ENCODE results near the gene PADI3.
A peak's percentile ranks its signal among the peaks of the same experiment; 100 is the strongest.
"Not testable (repeated sequence)": the region's sequence is repeated elsewhere in the genome, so short reads cannot be mapped to it uniquely, and the experiment has no call there.

Gene PADI3

DNA sequence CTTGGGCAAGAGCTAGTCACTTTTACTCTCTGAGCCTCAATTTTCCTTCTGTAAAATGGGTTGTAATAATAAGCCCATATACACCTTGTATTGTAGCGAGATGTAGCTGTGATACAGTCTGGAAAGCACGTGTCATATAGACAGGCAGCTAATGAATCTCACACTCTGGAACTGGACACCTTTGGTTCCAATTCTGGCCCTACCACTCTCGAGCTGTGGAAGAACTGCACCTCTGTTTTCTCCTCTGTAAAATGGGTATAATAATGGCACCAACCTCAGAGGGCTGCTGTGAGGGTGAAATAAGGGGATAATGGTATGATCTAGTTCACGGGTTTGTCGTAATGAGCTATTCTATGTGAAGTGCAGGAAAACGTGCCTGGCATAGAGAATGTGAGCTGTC lies 58.4 kb downstream of the PADI3 start:
- DNase-seq, result no peak

- DNase-seq, result no peak
Observed at GRCh38 chr1:17307946-17308345, 59.0 kb downstream of the PADI3 start, which contains the start of gene PADI4. PADI4 (plus strand) TSS chr1:17308197; CDS start chr1:17308223, 26 bp downstream.

DNA sequence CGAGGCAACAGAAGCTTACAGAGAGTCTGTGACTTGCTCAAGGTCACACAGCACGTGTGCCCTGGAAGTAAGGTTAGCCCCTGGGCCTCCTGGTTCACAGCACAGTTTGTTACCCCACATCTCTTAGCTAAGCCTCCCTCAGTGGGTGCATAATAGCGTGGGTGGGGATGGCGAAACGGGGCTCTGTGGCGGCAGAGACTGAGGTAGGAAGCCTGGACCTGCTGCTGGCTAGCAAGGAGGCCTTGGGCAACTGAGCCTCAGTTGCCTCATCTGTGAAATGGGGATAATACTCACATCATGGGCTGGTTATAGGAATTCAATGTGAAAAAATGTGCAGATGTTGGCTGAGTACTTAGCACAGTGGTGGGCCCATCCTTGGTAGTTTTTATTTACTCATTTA lies 59.7 kb downstream of the PADI3 start:
- no peak for DNase-seq

DNA sequence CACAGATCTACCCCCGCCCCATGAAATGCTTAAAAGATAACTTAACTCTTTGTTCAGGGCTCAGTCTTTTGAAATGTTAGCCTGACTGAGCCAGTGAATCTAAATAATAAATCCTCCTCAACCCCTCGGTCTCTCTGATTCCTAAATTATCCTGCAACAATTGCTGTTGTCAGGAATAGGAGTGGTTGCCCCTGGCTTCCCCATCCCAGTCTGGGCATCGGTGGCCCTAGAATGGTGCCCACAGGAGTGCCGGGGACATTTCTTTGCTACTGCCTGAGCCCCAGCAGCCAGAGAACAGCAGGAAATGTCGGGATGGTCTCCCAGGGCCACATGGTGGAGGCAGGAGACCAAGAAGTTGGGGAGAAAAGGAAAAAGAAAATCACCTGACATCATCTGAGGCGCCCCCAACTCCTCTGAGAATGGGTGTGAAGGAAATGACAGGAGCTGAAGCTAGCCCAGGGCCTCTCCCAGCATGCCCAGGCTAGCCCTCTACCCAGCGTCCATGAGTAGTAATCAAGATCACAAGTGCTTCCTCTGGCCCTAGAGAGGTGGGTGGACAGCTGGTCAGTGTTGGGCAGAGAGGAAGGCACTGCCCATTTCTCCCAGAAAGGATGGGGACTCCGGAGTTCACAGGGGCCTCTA lies 60.6 kb downstream of the PADI3 start:
- no peak for DNase-seq

DNA sequence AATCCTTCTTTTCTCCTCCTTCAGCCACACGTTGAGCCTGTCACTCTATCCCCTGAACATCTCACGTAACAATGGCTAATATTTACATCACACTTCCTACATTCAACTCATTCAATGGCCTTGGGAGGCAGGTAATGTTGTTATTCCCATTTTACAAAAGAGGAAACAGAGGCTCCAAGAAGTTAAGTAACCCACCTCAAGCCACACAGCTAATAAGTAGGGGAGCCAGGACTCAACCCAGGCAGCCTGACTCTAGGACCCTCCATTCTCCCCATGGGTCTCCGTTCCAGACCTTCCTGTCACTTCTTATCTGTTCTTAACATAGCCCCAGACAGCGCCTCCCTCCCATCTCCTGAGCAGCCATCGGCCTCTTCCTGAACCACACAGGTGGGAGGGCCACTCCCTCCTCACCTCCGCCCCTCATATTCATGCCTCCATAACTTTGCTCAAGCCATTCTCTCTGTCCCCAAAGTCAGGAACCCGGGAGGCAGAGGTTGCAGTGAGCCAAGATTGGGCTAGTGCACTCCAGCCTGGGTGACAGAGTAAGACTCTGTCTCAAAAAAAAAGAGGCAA lies 61.3 kb downstream of the PADI3 start:
- DNase-seq, result no peak

GRCh38 chr1:17313530-17314309 lies 64.8 kb downstream of the PADI3 start:
- no peak for DNase-seq

- DNase-seq, result peak; percentile 36 to 74
Observed at GRCh38 chr1:17314491-17314971, 65.6 kb downstream of the PADI3 start.

- DNase-seq, result no peak
Observed at GRCh38 chr1:17315542-17316130, 66.7 kb downstream of the PADI3 start.

GRCh38 chr1:17316704-17317103 lies 67.8 kb downstream of the PADI3 start:
- DNase-seq, result no peak

DNA sequence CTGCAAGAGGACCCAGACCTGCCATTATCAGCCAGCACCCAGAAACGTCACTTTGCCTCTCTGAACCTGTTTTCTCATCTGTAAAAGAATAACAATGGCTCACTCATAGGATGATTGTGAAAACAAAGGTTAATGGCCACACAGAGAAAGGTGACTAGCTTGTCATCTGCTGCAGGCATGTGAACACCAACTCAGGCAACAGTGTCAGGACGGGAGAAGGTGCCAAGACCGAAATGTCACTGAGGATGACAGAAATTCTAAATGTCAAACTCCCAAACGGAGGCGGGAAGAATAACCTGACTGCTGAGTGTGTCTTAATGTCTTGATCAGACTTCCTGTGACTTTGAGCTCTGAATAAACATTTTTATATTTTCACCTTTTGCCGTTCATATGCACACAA lies 69.4 kb downstream of the PADI3 start:
- DNase-seq, result no peak

DNA sequence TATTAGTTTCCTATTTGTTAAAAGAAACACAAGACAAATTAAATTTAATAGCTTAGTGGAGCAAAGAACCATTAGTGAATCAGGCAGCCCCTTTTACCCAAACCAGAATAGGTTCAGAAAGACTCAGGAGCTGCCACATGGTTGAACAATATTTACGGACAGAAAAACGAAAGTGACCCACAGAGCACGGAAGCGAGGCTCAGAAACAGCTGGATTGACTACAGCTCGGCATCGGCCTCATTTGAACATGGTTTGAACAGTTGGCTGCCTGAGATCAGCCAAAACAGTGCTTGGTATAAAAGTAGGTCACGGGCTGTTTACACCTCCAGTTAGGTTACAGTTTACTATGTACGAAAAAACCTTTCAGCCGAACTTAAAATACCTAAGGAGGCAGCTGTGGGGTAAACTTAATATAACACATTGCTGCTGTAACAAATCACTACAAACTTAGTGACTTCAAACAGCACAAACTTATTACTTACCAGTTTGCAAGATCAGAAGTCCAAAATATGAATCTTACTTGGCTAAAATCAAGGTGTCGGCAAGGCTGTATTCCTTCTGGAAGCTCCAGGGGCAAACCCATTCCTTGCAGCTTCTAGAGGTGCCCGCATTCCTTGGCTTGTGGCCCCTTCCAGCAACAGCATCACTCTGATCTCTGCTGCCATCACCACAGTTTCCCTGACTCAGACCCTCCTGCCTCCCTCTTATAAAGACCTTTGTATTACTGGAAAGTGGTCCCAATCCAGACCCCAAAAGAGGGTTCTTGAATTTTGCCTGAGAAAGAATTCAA lies 70.9 kb downstream of the PADI3 start:
- no peak for DNase-seq

DNA sequence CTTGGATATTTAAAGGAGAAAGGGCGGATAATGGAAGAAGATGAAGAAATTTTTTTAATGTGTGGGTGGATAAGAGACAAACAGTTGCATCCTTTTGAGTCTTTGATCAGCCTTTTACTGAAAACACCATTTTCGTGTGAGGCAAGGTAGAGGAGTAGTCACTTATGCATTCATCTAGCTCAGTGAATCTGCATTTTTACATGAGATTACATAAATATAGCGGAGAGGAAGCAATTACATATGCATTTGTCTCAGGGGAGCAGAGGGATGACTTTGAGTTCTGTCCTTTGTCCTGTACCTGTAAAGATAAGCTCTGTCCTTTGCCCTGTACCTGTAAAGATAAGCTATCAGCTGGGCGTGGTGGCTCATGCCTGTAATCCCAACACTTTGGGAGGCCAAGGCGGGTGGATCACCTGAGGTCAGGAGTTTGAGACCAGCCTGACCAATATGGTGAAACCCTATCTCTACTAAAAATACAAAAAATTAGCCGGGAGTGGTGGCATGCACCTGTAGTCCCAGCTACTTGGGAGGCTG lies 73.0 kb downstream of the PADI3 start:
- DNase-seq, result not testable (repeated sequence)

DNA sequence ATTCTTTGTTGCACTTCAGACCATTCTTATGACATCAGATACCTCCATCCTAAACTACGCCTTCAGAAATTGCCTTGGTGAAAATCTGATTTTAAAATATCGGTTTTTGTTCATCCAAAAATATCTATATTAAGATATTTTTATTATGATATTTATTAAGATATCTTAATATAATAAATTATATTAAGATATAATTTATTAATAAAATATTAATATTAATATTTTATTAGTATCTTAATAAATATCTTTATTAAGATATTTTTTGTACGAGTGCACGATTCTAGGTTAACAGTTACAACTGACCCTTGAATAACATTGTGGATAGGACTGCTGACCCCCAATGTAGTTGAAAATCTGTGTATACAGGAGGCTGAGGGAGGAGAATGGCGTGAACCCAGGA lies 80.0 kb downstream of the PADI3 start:
- DNase-seq, result no peak

DNA sequence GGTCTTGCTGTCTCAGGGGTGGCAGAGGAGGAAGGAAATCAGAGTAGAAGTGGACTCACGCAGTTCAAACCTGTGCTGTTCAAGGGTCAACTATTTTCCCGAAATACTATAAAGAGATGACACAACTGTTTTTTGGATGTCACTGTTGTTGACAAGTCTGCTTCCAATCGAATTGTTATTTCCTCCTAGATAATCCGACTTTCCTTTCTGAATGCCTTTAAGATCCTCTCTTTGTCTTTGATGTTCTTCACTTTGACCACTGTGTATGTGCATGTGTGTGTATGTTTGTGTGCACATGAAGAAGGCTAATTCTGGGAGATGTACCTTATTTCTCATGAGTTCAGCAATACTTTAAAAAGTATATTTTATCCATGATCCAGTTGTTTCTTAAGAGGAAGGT lies 80.7 kb downstream of the PADI3 start:
- DNase-seq, result no peak

DNA sequence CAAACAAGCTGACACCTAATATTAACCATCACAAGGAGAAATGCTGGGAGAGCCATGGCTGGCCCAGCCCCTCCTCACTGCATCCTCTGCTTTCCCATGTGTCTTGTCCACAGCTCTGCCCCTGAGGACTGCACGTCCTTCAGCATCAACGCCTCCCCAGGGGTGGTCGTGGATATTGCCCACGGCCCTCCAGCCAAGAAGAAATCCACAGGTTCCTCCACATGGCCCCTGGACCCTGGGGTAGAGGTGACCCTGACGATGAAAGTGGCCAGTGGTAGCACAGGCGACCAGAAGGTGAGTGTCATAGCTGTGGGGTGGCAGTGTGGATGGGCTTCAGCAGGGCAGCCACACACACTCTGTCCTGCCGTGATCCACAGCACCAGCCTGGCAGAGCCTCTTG lies 82.0 kb downstream of the PADI3 start:
- DNase-seq, result no peak

DNA sequence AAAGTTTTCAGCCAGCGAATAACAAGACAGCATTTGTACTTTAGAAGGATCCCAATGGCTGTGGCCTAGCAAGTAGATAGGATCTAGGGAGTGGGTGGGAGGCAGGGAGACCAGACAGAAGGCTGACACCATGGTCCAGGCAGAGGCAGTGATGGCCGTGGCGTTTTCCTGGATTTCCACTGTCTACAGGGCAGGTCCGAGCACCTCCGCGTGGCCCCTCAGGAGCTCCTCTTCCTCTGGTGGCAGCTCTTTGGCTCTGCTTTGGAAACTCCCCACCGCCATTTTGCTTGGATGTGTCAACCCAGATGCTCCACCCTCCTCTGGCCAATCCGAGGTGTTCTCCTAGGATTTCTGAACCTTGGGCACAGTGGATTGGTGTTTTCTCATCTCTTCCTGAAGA lies 84.2 kb downstream of the PADI3 start:
- no peak for DNase-seq

Data from NCI-H524 (cell line).